Stimulated activated effector memory CD8-positive, alpha-beta T cell treated with anti-CD3 and anti-CD28 coated beads, Interleukin-12 subunit alpha, Interleukin-12 subunit beta, amount 100 ng/mL, for 72 hours (primary cell): Measurements from ENCODE around the gene RCN1.
A peak's percentile ranks its signal among the peaks of the same experiment; 100 is the strongest.
"Not testable (repeated sequence)": the region's sequence is repeated elsewhere in the genome, so short reads cannot be mapped to it uniquely, and the experiment has no call there.

Experiments used
- ATAC-seq: fragments of 150-1000 bp; cut with Tn5 transposase; 2 replicates; pipeline ENCODE4 v1.10.0; 2021
- DNase-seq, 2 donors: peaks; one replicate each; pipeline ENCODE4 v3.0.0; 2021 to 2022; ENCODE audit warnings: low spot score in 2 of 2
- H3K27ac Mint-ChIP-seq: one replicate; pipeline ENCODE4 v1.8.0; 2022; ENCODE audit warnings: mild to moderate bottlenecking, mixed read lengths
- H3K36me3 Mint-ChIP-seq: one replicate; pipeline ENCODE4 v1.8.0; 2022; ENCODE audit warnings: mild to moderate bottlenecking, mixed read lengths
- H3K4me1 Mint-ChIP-seq: one replicate; pipeline ENCODE4 v1.8.0; 2022; ENCODE audit warnings: mixed read lengths
- H3K4me3 Mint-ChIP-seq: one replicate; pipeline ENCODE4 v1.8.0; 2022; ENCODE audit warnings: mild to moderate bottlenecking, mixed read lengths
- H3K9me3 Mint-ChIP-seq: one replicate; pipeline ENCODE4 v1.8.0; 2022; ENCODE audit warnings: mixed read lengths

RCN1 gene

DNA sequence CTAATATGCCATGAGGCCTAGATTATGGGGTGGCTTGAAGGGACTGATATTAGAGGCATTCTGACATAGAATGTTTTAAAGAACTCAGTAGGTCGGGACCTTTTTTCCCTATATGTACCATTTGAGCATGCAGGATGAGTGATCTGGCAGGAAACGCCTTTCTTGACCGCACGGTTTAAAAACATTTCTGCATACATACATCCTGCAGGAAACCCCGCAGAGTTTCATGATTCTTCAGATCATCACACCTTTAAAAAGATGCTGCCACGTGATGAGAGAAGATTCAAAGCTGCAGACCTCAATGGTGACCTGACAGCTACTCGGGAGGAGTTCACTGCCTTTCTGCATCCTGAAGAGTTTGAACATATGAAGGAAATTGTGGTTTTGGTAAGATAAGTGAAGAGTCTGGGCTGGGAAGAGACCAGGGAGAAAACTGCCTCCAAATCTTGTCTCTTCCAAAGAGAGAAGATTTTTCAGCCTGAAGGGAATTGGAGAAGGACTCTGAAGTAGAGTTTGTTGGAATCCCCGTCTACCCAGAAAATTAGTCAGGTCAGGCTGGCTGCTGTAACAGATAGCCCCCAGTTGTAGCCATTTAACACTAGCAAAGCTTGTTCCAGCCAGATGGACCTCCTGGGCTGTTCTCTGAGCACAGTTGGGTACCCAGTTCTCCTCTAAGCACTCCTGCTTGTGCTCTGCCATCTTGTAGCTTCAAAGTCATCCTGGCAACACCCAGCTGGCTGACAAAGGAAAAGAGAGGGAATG, 7.4 kb downstream of the RCN1 start:
- Mint-ChIP-seq H3K4me3 (no peak overlapping the region), H3K27ac (no peak overlapping the region), H3K4me1 (peaks cover 23% of the 10 kb centered on the region), H3K9me3 (no peaks in the 10 kb centered on the region), H3K36me3 (peaks cover 60% of the 10 kb centered on the region)
- ATAC-seq = no peak
- DNase-seq = no peak

DNA sequence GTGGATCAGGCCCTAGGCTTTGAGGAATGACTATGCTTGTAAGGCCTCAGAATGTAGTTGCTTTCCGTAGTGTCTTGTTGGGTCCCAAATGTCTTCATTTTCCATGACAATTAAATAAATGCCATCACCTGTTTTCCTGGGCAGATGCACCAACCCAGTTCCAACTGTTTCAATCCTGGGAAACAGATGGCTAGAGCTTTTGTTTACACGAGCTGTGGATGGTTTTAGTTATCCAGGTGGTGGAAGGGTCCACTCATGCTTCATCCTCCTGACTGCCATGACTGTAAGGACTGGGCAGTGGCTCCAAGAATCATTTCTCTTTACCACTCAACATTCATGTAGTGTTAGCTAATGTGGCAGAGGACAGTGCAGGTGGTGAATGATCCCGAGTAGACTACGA, 8.6 kb downstream of the RCN1 start:
- H3K4me3 Mint-ChIP-seq = no peak overlapping the region

DNA sequence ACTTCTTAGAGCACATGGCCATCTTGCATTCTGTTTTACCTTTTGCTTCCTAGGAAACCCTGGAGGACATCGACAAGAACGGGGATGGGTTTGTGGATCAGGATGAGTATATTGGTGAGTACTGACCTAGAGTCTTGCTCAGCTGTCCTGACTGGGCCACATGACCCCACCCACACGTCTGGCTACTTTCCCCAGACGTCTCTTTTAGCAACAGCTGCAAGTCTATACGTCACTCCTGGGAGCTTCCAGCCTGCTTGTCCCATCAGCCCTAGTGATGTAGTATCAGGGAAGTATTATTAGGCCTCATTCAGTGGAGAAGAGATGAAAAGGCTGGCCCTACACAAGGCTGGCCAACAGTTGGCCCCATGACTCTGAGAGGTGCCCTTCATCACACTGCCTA, 9.6 kb downstream of the RCN1 start:
- H3K4me1 Mint-ChIP-seq = peaks cover 16% of the 10 kb centered on the region
- H3K4me3 Mint-ChIP-seq = no peak overlapping the region
- no peak overlapping the region for H3K27ac Mint-ChIP-seq
- DNase-seq (no peak), ATAC-seq (no peak)
- H3K9me3 Mint-ChIP-seq = no peaks in the 10 kb centered on the region
- peaks cover 81% of the 10 kb centered on the region for H3K36me3 Mint-ChIP-seq

More for the DNA sequence above, 8.6 kb downstream of the RCN1 start:
- H3K4me1 Mint-ChIP-seq = peaks cover 16% of the 10 kb centered on the region
- H3K27ac Mint-ChIP-seq = no peak overlapping the region
- H3K9me3 Mint-ChIP-seq = no peaks in the 10 kb centered on the region
- ATAC-seq (no peak), DNase-seq (no peak)
- peaks cover 72% of the 10 kb centered on the region for H3K36me3 Mint-ChIP-seq

DNA sequence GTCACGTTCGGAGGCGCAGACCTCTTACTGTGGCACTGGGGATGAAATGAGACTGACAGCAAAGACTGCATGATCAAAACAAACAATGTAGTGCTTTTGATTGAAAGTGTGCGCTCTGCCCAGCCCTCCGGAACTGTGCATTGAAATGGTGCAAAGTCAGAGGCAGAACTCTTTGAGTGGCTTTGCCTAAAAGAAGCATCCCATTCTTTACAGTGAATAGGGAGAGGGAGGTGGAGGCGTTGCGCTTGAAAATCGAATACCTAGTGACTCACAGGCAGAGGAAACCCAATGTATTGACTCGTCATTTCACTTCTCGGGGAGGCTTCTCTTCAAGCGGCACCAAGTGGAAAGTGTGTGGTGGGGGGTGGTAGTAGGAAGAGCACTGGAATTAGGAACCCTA, 10.9 kb downstream of the RCN1 start:
- Mint-ChIP-seq H3K9me3 (no peaks in the 10 kb centered on the region), H3K27ac (no peak overlapping the region), H3K4me1 (peaks cover 16% of the 10 kb centered on the region), H3K4me3 (no peak overlapping the region), H3K36me3 (peaks cover 85% of the 10 kb centered on the region)
- DNase-seq = no peak
- ATAC-seq = no peak

DNA sequence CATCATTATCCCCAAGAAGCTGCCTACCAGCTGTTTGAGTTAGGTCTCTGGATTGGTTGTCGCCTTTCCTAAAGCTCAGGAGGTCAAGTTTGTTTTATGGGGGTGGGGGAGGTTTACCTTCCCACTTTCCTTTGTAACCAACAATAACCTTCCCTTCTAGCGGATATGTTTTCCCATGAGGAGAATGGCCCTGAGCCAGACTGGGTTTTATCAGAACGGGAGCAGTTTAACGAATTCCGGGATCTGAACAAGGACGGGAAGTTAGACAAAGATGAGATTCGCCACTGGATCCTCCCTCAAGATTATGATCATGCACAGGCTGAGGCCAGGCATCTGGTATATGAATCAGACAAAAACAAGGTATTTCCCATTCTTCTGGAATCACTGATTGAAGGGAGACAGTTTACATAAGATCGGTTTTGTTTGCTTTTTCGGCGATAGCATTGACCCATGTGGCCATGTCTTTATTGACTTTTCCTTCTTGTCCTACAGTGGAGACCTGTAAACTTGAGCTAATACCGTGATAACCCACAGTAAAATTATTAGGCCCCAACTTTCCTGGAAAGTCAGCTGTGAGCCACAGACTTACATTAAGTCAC, 12.3 kb downstream of the RCN1 start:
- not testable (repeated sequence) for H3K9me3 Mint-ChIP-seq, H3K27ac Mint-ChIP-seq, DNase-seq, ATAC-seq, H3K4me3 Mint-ChIP-seq, H3K4me1 Mint-ChIP-seq
- H3K36me3 Mint-ChIP-seq = peaks cover 73% of the 10 kb centered on the region

DNA sequence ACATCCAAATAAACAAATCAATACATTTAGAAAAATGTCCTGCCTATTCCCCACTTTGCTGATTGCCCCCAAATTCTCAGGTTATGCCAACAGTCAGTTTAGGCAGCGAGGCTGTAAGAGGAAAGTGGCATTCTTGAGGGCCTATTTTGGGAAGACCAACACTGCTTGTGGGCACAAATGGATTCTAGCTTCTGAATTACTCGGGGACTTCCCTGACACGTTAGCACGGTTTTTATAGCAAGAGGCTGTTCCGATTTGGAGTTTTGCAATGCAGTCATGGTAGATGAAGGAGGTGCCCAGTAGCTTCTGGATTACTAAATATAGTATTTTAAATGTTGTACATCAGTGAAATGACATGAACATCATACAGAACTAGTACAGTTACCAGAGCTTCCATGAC, 13.1 kb downstream of the RCN1 start:
- H3K4me1 Mint-ChIP-seq = no peaks in the 10 kb centered on the region
- H3K36me3 Mint-ChIP-seq = peaks cover 66% of the 10 kb centered on the region
- no peak overlapping the region for H3K4me3 Mint-ChIP-seq
- no peak overlapping the region for H3K27ac Mint-ChIP-seq
- ATAC-seq (no peak), DNase-seq (no peak)
- H3K9me3 Mint-ChIP-seq = no peaks in the 10 kb centered on the region

DNA sequence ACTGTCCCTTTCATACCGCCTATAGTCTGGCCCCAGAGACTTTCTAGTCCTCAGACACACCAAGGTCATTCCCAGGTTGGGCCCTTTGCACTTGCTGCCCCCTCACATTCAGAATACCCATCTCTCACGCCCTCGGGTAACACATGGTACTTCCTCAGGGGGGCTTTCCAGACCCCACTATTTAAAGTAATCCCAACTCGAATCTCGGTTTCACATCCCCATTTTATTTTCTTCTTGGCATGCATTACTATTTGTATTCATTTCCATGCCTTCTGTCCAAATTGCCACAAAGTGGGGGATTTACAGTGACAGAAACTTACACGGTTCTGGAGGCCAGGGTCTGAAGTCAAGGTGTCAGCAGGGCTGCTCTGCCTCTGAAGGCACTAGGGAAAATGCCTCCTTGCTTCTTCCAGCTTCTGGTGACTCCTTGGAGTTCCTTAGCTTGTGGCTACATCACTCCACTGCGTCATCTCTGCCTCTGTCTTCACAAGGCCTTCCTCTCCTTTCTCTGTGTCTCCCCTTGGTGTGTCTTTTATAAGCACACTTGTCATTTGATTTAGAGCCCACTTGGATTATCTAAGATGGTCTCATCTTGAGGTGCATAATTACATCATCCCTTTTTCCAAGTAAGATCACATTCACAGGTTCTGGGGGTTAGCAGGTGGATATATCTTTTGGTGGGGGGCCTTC, 15.1 kb downstream of the RCN1 start:
- Mint-ChIP-seq H3K4me1 (no peaks in the 10 kb centered on the region), H3K9me3 (no peaks in the 10 kb centered on the region), H3K27ac (peak overlapping the region; percentile 32), H3K36me3 (peaks cover 47% of the 10 kb centered on the region), H3K4me3 (no peak overlapping the region)
- DNase-seq = peak in 1 of 2 donors; percentile 23
- ATAC-seq = no peak

DNA sequence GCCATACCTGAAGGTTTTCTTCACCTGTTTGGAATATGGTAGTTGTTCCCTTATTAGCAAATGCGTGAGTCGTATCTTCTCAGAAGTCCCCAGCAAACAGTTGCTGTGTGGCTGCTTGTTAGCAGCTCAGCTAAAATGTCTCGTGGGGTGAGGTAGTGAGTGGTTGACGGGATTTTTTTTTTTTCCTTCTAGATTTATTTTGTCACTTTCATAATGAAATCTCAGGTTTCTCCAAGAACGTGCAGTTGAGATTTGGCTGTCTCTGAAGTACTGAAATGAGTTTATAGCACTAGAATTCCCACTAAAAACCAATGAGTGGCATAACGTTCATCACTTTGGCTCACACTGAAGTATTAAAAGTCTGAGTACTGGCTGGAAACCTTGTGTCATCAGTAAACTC, 16.8 kb downstream of the RCN1 start:
- Mint-ChIP-seq H3K27ac (no peak overlapping the region), H3K36me3 (peaks cover 33% of the 10 kb centered on the region), H3K9me3 (no peaks in the 10 kb centered on the region), H3K4me1 (no peaks in the 10 kb centered on the region), H3K4me3 (no peak overlapping the region)
- ATAC-seq = peak; percentile 40
- DNase-seq = no peak

DNA sequence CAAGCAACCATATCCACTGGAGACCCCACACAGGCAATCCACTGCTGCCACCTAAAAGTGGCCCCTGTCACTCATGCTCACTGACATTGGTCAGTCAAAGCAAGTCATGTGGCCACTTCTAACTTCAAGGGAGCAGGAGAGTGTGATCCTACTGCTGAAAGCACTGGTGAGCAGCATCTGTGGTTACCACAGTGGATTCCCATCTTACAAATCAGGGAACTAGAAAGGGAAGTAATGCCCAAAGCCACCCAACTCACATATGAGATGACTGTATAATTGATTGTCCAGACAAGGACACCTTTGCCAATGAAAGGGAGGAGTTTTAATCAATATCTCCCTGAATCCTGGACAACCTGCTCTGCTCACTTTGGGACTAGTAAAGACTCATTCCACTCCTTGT, 17.7 kb downstream of the RCN1 start:
- H3K4me1 Mint-ChIP-seq = no peaks in the 10 kb centered on the region
- H3K36me3 Mint-ChIP-seq = peaks cover 24% of the 10 kb centered on the region
- DNase-seq (no peak), ATAC-seq (no peak)
- H3K27ac Mint-ChIP-seq = no peak overlapping the region
- no peaks in the 10 kb centered on the region for H3K9me3 Mint-ChIP-seq
- H3K4me3 Mint-ChIP-seq = no peak overlapping the region

DNA sequence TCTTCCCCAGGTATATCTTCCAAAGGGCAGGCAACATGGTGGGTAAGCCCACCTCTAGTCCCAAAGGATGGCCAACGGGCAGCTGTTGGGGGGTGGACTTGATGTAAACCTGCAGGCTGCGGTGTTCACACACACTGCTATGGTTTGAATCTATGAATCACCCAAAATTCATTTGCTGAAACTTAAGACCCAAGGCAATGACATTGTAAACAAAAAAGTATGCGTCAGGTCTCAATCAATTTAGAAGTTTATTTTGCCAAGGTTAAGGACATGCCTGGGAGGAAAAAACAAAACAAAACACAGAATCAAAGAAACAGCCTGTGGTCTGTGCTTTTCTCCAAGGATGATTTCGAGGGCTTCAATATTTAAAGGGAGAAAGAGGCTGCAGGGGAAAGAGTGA, 18.3 kb downstream of the RCN1 start:
- H3K9me3 Mint-ChIP-seq = no peaks in the 10 kb centered on the region
- peaks cover 18% of the 10 kb centered on the region for H3K36me3 Mint-ChIP-seq
- H3K4me1 Mint-ChIP-seq = no peaks in the 10 kb centered on the region
- H3K27ac Mint-ChIP-seq = no peak overlapping the region
- no peak for DNase-seq
- H3K4me3 Mint-ChIP-seq = no peak overlapping the region
- ATAC-seq = no peak

DNA sequence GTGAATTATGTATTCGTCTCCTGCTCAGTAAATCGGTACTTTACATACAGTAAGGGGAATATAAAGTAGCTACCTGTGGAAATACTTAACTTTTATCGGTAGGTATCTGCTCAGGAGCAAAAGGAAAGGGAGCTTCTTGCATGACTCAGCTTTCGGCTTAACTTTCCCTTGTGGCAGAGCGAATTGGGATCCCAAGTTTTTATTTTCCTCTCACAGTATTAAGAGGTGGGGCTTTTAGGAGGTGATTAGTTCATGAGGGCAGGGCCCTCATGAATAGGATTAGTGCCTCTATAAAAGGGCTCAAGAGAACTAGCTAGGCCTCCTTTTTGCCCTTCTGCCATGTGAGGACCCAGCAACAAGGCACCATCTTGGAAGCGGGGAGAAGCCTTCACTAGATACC, 18.7 kb downstream of the RCN1 start:
- no peaks in the 10 kb centered on the region for H3K9me3 Mint-ChIP-seq
- no peak for ATAC-seq
- peaks cover 14% of the 10 kb centered on the region for H3K36me3 Mint-ChIP-seq
- H3K4me1 Mint-ChIP-seq = no peaks in the 10 kb centered on the region
- no peak for DNase-seq
- H3K4me3 Mint-ChIP-seq = no peak overlapping the region
- H3K27ac Mint-ChIP-seq = no peak overlapping the region

DNA sequence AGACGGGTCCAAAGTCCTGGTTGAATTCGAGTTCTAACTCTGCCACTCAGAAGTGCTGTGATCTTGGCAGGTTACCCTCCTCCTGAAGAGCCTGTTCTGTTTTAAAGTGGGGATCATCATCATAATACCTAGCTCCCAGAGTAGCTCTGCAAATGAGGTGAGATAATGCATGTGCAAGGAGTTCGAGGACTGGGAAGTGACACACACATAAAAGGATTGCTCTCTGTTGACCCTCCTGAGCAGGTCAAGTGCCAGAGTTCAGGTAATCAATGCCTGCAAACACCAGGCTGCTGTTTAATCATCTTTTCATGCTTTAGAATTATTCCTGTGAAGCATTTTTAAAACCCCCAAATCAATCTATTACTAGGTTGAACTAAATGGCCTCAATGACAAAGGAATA, 19.9 kb downstream of the RCN1 start:
- Mint-ChIP-seq H3K4me3 (no peak overlapping the region), H3K36me3 (peaks cover 5% of the 10 kb centered on the region), H3K27ac (no peak overlapping the region), H3K9me3 (no peaks in the 10 kb centered on the region), H3K4me1 (no peaks in the 10 kb centered on the region)
- DNase-seq (no peak), ATAC-seq (no peak)

DNA sequence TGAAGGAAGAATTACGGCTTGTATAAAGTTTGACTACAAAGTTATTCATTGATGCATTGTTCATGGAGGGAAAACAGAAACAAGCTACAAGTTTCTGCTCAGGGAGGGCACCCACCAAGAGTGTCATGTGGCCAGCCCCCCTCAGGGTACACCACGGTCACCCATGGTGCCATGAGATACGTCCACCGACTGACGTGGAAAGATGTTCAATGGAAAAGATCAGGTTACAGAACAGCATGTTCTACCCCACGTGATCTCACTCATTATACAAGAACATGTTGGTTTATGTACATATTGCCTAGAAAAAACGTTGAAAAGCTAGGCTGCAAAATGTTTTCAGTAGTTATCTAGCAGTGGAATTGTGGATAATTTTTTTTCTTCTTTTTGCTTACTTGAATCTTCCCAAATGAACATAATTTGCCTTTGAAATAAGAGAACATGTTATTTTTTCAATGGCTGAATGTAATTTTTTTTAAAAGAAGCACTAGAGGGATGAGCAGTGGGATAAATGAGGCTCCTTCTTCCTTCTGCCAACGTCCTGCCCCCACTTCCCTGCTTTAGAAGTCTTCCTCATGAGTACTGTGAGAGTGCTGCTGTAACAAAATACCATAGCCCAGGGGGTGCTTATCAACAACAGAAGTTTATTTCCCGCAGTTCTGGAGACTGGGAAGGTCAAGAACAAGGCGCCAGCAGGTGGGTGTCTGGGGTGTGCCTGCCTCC, 22.5 kb downstream of the RCN1 start:
- H3K4me1 Mint-ChIP-seq = no peaks in the 10 kb centered on the region
- ATAC-seq = no peak
- H3K9me3 Mint-ChIP-seq = no peaks in the 10 kb centered on the region
- no peak for DNase-seq
- no peaks in the 10 kb centered on the region for H3K36me3 Mint-ChIP-seq
- no peak overlapping the region for H3K4me3 Mint-ChIP-seq
- H3K27ac Mint-ChIP-seq = no peak overlapping the region

DNA sequence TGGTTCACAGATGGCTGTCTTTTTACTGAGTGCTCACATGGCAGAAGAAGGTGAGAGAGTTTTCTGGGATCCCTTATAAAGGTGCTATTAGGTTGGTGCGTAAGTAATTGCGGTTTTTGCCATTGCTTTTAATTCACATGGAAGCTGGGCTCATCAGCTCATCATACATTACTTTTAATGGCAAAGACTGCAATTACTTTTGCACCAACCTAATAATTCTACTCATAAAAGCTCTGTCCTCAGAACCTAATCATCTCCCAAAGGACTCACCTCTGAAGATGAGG, 23.0 kb downstream of the RCN1 start:
- ATAC-seq (no peak), DNase-seq (no peak)
- Mint-ChIP-seq H3K27ac (no peak overlapping the region), H3K4me3 (no peak overlapping the region), H3K9me3 (no peaks in the 10 kb centered on the region), H3K36me3 (no peaks in the 10 kb centered on the region), H3K4me1 (no peaks in the 10 kb centered on the region)

DNA sequence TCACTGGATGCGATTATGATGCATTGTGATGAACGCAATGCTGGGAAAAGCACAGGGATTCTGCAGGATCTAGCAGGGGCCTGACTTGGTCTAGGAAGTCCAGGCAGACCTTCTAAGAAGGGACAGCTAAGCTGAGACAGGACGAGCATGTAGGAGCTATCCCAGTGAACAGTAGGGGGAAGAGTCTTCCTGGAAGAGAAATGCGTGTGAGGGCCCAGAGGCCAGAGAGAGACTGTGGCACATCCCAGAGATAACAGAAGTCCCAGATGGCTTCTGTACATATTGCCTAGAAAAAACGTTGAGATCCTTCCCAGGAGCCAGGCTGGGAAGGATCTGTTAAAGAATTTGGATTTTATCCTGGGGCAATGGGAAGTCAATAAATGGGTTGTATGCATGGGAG, 24.6 kb downstream of the RCN1 start:
- ATAC-seq (no peak), DNase-seq (no peak)
- H3K4me3 Mint-ChIP-seq = no peak overlapping the region
- peaks cover 2% of the 10 kb centered on the region for H3K9me3 Mint-ChIP-seq
- H3K27ac Mint-ChIP-seq = no peak overlapping the region
- H3K4me1 Mint-ChIP-seq = no peaks in the 10 kb centered on the region
- no peaks in the 10 kb centered on the region for H3K36me3 Mint-ChIP-seq

DNA sequence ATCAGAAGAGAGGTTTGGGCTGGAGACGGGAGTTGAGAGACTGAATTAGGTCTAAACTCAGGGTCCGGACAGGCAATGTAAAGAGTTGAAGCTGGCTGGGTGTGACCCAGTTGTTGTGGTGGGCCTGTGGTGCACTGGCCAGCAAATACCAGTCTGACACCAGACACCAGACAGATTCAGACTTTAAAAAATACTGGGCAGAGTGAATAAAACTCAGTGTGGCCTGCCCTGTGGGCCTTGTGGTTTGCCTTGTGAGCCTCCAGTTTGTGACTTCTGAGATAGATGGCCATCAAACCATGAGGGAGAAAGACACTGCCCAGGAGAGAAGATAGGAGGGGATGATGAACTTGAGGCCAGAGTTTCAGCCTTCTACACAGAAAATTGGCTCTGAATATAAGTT, 25.8 kb downstream of the RCN1 start:
- Mint-ChIP-seq H3K4me1 (peaks cover 6% of the 10 kb centered on the region), H3K36me3 (no peaks in the 10 kb centered on the region), H3K27ac (no peak overlapping the region), H3K9me3 (peaks cover 2% of the 10 kb centered on the region), H3K4me3 (no peak overlapping the region)
- no peak for DNase-seq
- no peak for ATAC-seq
